ENCODE measurements around the gene CRIP3. TPM values are rescaled to one million over a fixed set of nuclear protein-coding genes. Genes with fewer than 3 reads are reported as not detected.

Gene CRIP3
- total and polyA plus RNA-seq, 2 of the 13 experiments (the other 11 are each of a cell fraction or from before 2014, with no cell fraction given), result 6.3 to 9.3 TPM

GRCh38 chr6:43308990-43309477 is 408 bp upstream of the CRIP3 start (continued):
- 0 out of 2 replicates have a peak, but pooled peaks have one; percentile 6 for TF ChIP-seq PATZ1 (CRISPR knock-in tag; IDR thresholded peaks at IDR 0.05)
- TF ChIP-seq HES4 (CRISPR knock-in tag; IDR thresholded peaks at IDR 0.05; ENCODE audit: borderline replicate concordance), result no peak
- TF ChIP-seq HOXD1 (CRISPR knock-in tag; IDR thresholded peaks at IDR 0.05), result no peak
- TF ChIP-seq TEAD2 (CRISPR knock-in tag; IDR thresholded peaks at IDR 0.05), result no peak
- TF ChIP-seq ZNF784 (CRISPR knock-in tag; IDR thresholded peaks at IDR 0.05; ENCODE audit: borderline replicate concordance), result peak; percentile 69; the same call in 1 of the 2 replicates
- no peak for TF ChIP-seq ZNF773 (CRISPR knock-in tag; IDR thresholded peaks at IDR 0.05; ENCODE audit: borderline replicate concordance)
- TF ChIP-seq ZSCAN30 (CRISPR knock-in tag; IDR thresholded peaks at IDR 0.05), result 0 out of 2 replicates have a peak, but pooled peaks have one; percentile 34
- TF ChIP-seq ZNF761 (CRISPR knock-in tag; conservative IDR thresholded peaks at IDR 0.05), result no peak
- TF ChIP-seq KLF6 (CRISPR knock-in tag; IDR thresholded peaks at IDR 0.05), result no peak
- TF ChIP-seq HNF4G (IDR thresholded peaks at IDR 0.05; ENCODE audit: borderline replicate concordance, low read depth, low read length), result no peak
- no peak for TF ChIP-seq HNF4G (CRISPR knock-in tag; IDR thresholded peaks at IDR 0.05; ENCODE audit: borderline replicate concordance, low read depth)
- no peak; the same call in 1 of the 2 replicates for TF ChIP-seq ZNF609 (CRISPR knock-in tag; IDR thresholded peaks at IDR 0.05; ENCODE audit: borderline replicate concordance)
- no peak for TF ChIP-seq ZNF512 (CRISPR knock-in tag; IDR thresholded peaks at IDR 0.05)
- TF ChIP-seq MXD4 (CRISPR knock-in tag; IDR thresholded peaks at IDR 0.05), result no peak
- TF ChIP-seq HMG20A (CRISPR knock-in tag; IDR thresholded peaks at IDR 0.05; ENCODE audit: borderline replicate concordance), result no peak
- no peak for TF ChIP-seq SOX6 (IDR thresholded peaks at IDR 0.05)
- TF ChIP-seq SOX6 (CRISPR knock-in tag; IDR thresholded peaks at IDR 0.05), result no peak; the same call in none of the 2 replicates
- TF ChIP-seq JUN (CRISPR knock-in tag; IDR thresholded peaks at IDR 0.05), result 0 out of 2 replicates have a peak, but pooled peaks have one; percentile 8
- no peak for TF ChIP-seq TFAP4 (IDR thresholded peaks at IDR 0.05; ENCODE audit: borderline replicate concordance, low read depth)
- no peak for TF ChIP-seq ZNF30 (CRISPR knock-in tag; IDR thresholded peaks at IDR 0.05)
- 0 out of 2 replicates have a peak, but pooled peaks have one; percentile 17 for TF ChIP-seq ZMYM2 (CRISPR knock-in tag; IDR thresholded peaks at IDR 0.05)
